Mucosa of stomach (tissue), 1 donor: ENCODE data around the gene FAM193A.
"Not testable (repeated sequence)": the region's sequence is repeated elsewhere in the genome, so short reads cannot be mapped to it uniquely, and the experiment has no call there.

Experiments used
- H3K27me3 ChIP-seq: one replicate; pipeline ENCODE4 v1.7.0; 2013; ENCODE audit warnings: mild to moderate bottlenecking, low read length; ENCODE audit not compliant: control insufficient read depth, insufficient read depth
- H3K36me3 ChIP-seq: one replicate; pipeline ENCODE4 v1.7.0; 2013; ENCODE audit warnings: low read length; ENCODE audit not compliant: control insufficient read depth, insufficient read depth
- H3K4me1 ChIP-seq: one replicate; pipeline ENCODE4 v1.7.0; 2013; ENCODE audit warnings: mild to moderate bottlenecking, low read length; ENCODE audit not compliant: control insufficient read depth, insufficient read depth
- H3K4me3 ChIP-seq: one replicate; pipeline ENCODE4 v1.7.0; 2013; ENCODE audit warnings: low read length
- H3K9ac ChIP-seq: one replicate; pipeline ENCODE4 v1.7.0; 2013; ENCODE audit warnings: mild to moderate bottlenecking, low read length, moderate library complexity
- H3K9me3 ChIP-seq: one replicate; pipeline ENCODE4 v1.7.0; 2013; ENCODE audit warnings: mild to moderate bottlenecking, low read length, moderate library complexity; ENCODE audit not compliant: control insufficient read depth
- donor health status: Pancreatic carcinoma.

FAM193A gene

GRCh38 chr4:2731907-2732317 lies 195.5 kb downstream of the FAM193A start:
- H3K4me3 ChIP-seq = no peak overlapping the region
- H3K27me3 ChIP-seq = no peaks in the 10 kb centered on the region
- H3K4me1 ChIP-seq = no peaks in the 10 kb centered on the region
- H3K9me3 ChIP-seq = no peaks in the 10 kb centered on the region
- no peak overlapping the region for H3K9ac ChIP-seq
- H3K36me3 ChIP-seq = peaks cover 6% of the 10 kb centered on the region

GRCh38 chr4:2732526-2732925 lies 196.1 kb downstream of the FAM193A start:
- Histone ChIP-seq H3K36me3 (peaks cover 6% of the 10 kb centered on the region), H3K4me3 (no peak overlapping the region), H3K27me3 (no peaks in the 10 kb centered on the region), H3K4me1 (no peaks in the 10 kb centered on the region), H3K9me3 (no peaks in the 10 kb centered on the region), H3K9ac (no peak overlapping the region)

GRCh38 chr4:2733001-2733843 lies 196.8 kb downstream of the FAM193A start:
- Histone ChIP-seq H3K36me3 (peaks cover 6% of the 10 kb centered on the region), H3K4me1 (no peaks in the 10 kb centered on the region), H3K9ac (no peak overlapping the region), H3K27me3 (no peaks in the 10 kb centered on the region), H3K9me3 (no peaks in the 10 kb centered on the region), H3K4me3 (no peak overlapping the region)

- Histone ChIP-seq H3K9ac (no peak overlapping the region), H3K9me3 (no peaks in the 10 kb centered on the region), H3K4me3 (no peak overlapping the region), H3K36me3 (peaks cover 6% of the 10 kb centered on the region), H3K27me3 (no peaks in the 10 kb centered on the region), H3K4me1 (no peaks in the 10 kb centered on the region)
Measured at GRCh38 chr4:2733844-2734574, 197.6 kb downstream of the FAM193A start.

- Histone ChIP-seq H3K9me3 (no peaks in the 10 kb centered on the region), H3K4me3 (no peak overlapping the region), H3K9ac (no peak overlapping the region), H3K36me3 (peaks cover 6% of the 10 kb centered on the region), H3K27me3 (no peaks in the 10 kb centered on the region), H3K4me1 (no peaks in the 10 kb centered on the region)
Measured at GRCh38 chr4:2734612-2735011, 198.2 kb downstream of the FAM193A start.

- peaks cover 6% of the 10 kb centered on the region for H3K36me3 ChIP-seq
- H3K4me3 ChIP-seq = no peak overlapping the region
- no peak overlapping the region for H3K9ac ChIP-seq
- no peaks in the 10 kb centered on the region for H3K27me3 ChIP-seq
- H3K4me1 ChIP-seq = no peaks in the 10 kb centered on the region
- no peaks in the 10 kb centered on the region for H3K9me3 ChIP-seq
Measured at GRCh38 chr4:2735869-2736268, 199.4 kb downstream of the FAM193A start.

- H3K9ac ChIP-seq, H3K36me3 ChIP-seq, H3K27me3 ChIP-seq, H3K4me1 ChIP-seq, H3K4me3 ChIP-seq, H3K9me3 ChIP-seq: not testable (repeated sequence)
Measured at GRCh38 chr4:2738296-2738695, 201.8 kb downstream of the FAM193A start.

- Histone ChIP-seq H3K9ac (no peak overlapping the region), H3K36me3 (peaks cover 28% of the 10 kb centered on the region), H3K9me3 (no peaks in the 10 kb centered on the region), H3K4me3 (no peak overlapping the region), H3K4me1 (peaks cover 23% of the 10 kb centered on the region), H3K27me3 (no peaks in the 10 kb centered on the region)
Measured at GRCh38 chr4:2741626-2742025, 205.2 kb downstream of the FAM193A start.

- Histone ChIP-seq H3K9ac (no peak overlapping the region), H3K9me3 (no peaks in the 10 kb centered on the region), H3K27me3 (no peaks in the 10 kb centered on the region), H3K4me1 (peaks cover 23% of the 10 kb centered on the region), H3K36me3 (peaks cover 34% of the 10 kb centered on the region), H3K4me3 (no peak overlapping the region)
Measured at GRCh38 chr4:2742081-2742822, 205.8 kb downstream of the FAM193A start.

GRCh38 chr4:2742823-2743517 lies 206.5 kb downstream of the FAM193A start:
- no peaks in the 10 kb centered on the region for H3K9me3 ChIP-seq
- peaks cover 39% of the 10 kb centered on the region for H3K36me3 ChIP-seq
- H3K27me3 ChIP-seq = no peaks in the 10 kb centered on the region
- H3K4me1 ChIP-seq = peaks cover 23% of the 10 kb centered on the region
- no peak overlapping the region for H3K4me3 ChIP-seq
- no peak overlapping the region for H3K9ac ChIP-seq

- no peak overlapping the region for H3K4me3 ChIP-seq
- no peaks in the 10 kb centered on the region for H3K27me3 ChIP-seq
- H3K36me3 ChIP-seq = peaks cover 39% of the 10 kb centered on the region
- peaks cover 23% of the 10 kb centered on the region for H3K4me1 ChIP-seq
- no peak overlapping the region for H3K9ac ChIP-seq
- H3K9me3 ChIP-seq = no peaks in the 10 kb centered on the region
Measured at GRCh38 chr4:2743518-2744445, 207.3 kb downstream of the FAM193A start.
